ENCODE results near the gene LRIG2.
"Not testable (repeated sequence)": the region's sequence is repeated elsewhere in the genome, so short reads cannot be mapped to it uniquely, and the experiment has no call there.

- TF ChIP-seq, protein P1, sequence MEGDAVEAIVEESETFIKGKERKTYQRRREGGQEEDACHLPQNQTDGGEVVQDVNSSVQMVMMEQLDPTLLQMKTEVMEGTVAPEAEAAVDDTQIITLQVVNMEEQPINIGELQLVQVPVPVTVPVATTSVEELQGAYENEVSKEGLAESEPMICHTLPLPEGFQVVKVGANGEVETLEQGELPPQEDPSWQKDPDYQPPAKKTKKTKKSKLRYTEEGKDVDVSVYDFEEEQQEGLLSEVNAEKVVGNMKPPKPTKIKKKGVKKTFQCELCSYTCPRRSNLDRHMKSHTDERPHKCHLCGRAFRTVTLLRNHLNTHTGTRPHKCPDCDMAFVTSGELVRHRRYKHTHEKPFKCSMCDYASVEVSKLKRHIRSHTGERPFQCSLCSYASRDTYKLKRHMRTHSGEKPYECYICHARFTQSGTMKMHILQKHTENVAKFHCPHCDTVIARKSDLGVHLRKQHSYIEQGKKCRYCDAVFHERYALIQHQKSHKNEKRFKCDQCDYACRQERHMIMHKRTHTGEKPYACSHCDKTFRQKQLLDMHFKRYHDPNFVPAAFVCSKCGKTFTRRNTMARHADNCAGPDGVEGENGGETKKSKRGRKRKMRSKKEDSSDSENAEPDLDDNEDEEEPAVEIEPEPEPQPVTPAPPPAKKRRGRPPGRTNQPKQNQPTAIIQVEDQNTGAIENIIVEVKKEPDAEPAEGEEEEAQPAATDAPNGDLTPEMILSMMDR (IDR thresholded peaks at IDR 0.05; ENCODE audit: insufficient read depth, low read length, poor library complexity, severe bottlenecking) = not testable (repeated sequence)
- not testable (repeated sequence) for TF ChIP-seq EZH2phosphoT487 (conservative IDR thresholded peaks at IDR 0.05; ENCODE audit: low read length)
Measured at GRCh38 chr1:113043144-113043488, 29.9 kb upstream of the LRIG2 start.
